Nephron progenitor cell (in vitro differentiated cells): ENCODE measurements around the gene GRM1.
"Not testable (repeated sequence)": the region's sequence is repeated elsewhere in the genome, so short reads cannot be mapped to it uniquely, and the experiment has no call there.

ENCODE experiments used
- DNase-seq: peaks from one replicate; pipeline ENCODE4 v3.0.0; 2021
- H3K27ac Mint-ChIP-seq: 2 replicates; pipeline ENCODE4 v1.8.0; 2021; ENCODE audit warnings: mild to moderate bottlenecking, moderate library complexity, mixed read lengths
- H3K27me3 Mint-ChIP-seq: 2 replicates; pipeline ENCODE4 v1.8.0; 2021; ENCODE audit warnings: mild to moderate bottlenecking, low read depth, mixed read lengths; ENCODE audit not compliant: poor library complexity
- H3K36me3 Mint-ChIP-seq: 2 replicates; pipeline ENCODE4 v1.8.0; 2021; ENCODE audit warnings: low read depth, mixed read lengths
- H3K4me1 Mint-ChIP-seq: 2 replicates; pipeline ENCODE4 v1.8.0; 2021; ENCODE audit warnings: mixed read lengths
- H3K4me3 Mint-ChIP-seq: 2 replicates; pipeline ENCODE4 v1.8.0; 2021; ENCODE audit warnings: mild to moderate bottlenecking, moderate library complexity, mixed read lengths
- H3K9me3 Mint-ChIP-seq: 2 replicates; pipeline ENCODE4 v1.8.0; 2021; ENCODE audit warnings: mild to moderate bottlenecking, moderate library complexity, mixed read lengths
- TF ChIP-seq, protein P1 (sequence below): fragments of 200-600 bp; sonication (generic); IDR thresholded peaks from 2 replicates; pipeline ENCODE4 v1.5.0; 2021; ENCODE audit warnings: antibody characterized with exemption

The GRM1 gene

DNA sequence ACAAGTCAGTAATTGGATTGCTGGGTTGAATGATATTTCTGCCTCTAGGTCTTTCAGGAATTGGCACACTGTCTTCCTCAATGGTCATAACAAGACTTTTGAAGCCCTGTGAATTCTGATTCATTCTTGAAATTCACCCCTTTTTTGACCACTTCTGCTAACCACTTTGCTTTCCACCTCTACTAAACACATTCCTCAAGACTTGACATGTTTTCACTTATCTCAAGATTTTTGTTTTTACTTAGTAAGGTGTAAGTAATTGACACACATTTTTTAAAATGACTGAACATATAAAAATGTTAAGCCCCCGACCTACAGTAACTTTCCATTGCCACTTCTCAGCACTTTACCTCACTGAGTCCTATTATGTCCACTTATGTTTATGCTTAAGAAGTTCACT is 239.1 kb downstream of the GRM1 start:
- no peak overlapping the region for H3K4me3 Mint-ChIP-seq
- no peaks in the 10 kb centered on the region for H3K9me3 Mint-ChIP-seq
- H3K27ac Mint-ChIP-seq = no peak overlapping the region
- no peak for DNase-seq
- no peaks in the 10 kb centered on the region for H3K27me3 Mint-ChIP-seq
- H3K4me1 Mint-ChIP-seq = no peaks in the 10 kb centered on the region
- TF ChIP-seq, protein P1, sequence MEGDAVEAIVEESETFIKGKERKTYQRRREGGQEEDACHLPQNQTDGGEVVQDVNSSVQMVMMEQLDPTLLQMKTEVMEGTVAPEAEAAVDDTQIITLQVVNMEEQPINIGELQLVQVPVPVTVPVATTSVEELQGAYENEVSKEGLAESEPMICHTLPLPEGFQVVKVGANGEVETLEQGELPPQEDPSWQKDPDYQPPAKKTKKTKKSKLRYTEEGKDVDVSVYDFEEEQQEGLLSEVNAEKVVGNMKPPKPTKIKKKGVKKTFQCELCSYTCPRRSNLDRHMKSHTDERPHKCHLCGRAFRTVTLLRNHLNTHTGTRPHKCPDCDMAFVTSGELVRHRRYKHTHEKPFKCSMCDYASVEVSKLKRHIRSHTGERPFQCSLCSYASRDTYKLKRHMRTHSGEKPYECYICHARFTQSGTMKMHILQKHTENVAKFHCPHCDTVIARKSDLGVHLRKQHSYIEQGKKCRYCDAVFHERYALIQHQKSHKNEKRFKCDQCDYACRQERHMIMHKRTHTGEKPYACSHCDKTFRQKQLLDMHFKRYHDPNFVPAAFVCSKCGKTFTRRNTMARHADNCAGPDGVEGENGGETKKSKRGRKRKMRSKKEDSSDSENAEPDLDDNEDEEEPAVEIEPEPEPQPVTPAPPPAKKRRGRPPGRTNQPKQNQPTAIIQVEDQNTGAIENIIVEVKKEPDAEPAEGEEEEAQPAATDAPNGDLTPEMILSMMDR = no peak
- H3K36me3 Mint-ChIP-seq = no peaks in the 10 kb centered on the region

DNA sequence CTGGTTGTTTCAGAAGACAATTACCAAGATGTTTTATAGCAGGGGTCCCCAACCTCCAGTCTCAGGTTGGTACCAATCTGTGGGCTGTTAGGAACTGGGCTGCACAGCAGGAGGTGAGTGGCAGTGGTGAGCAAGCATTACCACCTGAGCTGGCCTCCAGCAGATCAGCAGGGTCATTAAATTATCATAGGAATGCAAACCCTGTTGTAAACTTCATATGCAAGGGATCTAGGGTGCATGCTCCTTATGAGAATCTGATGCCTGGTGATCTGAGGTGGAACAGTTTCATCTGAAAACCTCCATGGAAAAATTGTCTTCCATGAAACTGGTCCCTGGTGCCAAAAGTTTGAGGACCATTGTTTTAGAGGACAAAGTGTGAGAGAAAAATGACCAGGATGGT is 240.6 kb downstream of the GRM1 start:
- no peaks in the 10 kb centered on the region for H3K36me3 Mint-ChIP-seq
- no peaks in the 10 kb centered on the region for H3K9me3 Mint-ChIP-seq
- H3K4me3 Mint-ChIP-seq = no peak overlapping the region
- no peak for DNase-seq
- TF ChIP-seq, protein P1 = no peak
- no peaks in the 10 kb centered on the region for H3K27me3 Mint-ChIP-seq
- no peaks in the 10 kb centered on the region for H3K4me1 Mint-ChIP-seq
- H3K27ac Mint-ChIP-seq = no peak overlapping the region

DNA sequence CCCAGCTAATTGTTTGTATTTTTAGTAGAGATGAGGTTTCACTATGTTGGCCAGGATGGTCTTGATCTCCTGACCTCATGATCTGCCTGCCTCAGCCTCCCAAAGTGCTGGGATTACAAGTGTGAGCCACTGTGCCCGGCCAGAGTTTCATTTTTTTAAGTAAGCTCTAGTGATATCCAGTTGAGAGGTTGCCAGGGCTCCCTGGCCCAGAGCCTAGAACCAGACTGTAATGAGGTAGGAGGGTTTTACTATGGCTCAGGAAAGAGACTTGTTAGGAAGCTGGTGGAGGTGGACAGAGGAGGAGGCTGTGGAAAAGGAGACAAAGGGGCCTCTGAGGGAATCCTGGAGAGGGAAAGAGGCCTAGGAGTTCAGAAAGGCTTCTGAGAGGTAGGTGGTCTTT is 242.3 kb downstream of the GRM1 start:
- H3K4me1 Mint-ChIP-seq, H3K36me3 Mint-ChIP-seq, DNase-seq, H3K9me3 Mint-ChIP-seq, H3K4me3 Mint-ChIP-seq, H3K27me3 Mint-ChIP-seq: not testable (repeated sequence)
- peak overlapping the region; percentile 84 for H3K27ac Mint-ChIP-seq

DNA sequence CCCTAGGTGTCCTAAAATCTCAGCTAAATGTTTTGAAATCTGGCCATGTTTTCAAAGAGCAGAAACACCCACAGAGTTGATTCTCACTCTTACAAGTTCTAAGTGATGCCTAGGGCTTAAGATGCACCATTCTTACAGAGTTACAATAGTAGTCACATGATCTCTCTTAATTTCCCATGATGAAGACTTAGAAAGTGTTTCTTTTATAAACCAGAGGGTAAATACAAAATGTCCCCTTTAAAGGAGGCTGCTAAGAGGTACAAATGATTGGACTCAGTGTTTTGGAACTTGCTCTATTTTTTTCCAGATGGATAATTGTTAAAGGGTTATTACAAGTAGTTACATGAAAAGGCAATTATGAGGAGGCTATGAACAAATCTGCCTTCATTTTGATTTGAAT is 244.6 kb downstream of the GRM1 start:
- no peak for DNase-seq
- H3K4me3 Mint-ChIP-seq = no peak overlapping the region
- no peak overlapping the region for H3K27ac Mint-ChIP-seq
- TF ChIP-seq, protein P1 = no peak
- H3K27me3 Mint-ChIP-seq = no peaks in the 10 kb centered on the region
- no peaks in the 10 kb centered on the region for H3K4me1 Mint-ChIP-seq
- H3K36me3 Mint-ChIP-seq = no peaks in the 10 kb centered on the region
- no peaks in the 10 kb centered on the region for H3K9me3 Mint-ChIP-seq

DNA sequence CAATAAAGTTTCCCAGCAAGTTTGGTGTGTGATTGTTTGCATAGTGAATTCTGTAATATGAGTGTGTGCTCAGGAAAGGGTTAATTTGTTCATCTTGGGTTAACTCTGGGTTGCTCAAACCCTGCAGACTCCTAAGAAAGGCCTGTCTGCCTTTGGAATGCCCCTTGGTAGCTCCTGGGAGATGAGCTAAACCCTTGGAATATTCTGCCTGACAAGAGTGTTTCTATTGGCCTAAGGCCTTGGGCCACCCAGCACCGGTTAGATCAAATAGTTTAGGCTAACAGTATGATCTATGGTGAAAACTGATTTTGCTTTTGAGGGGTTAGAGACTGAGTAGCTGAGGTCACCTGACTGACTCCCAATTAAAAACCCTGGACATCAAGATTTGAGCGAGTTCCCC is 248.3 kb downstream of the GRM1 start:
- no peak overlapping the region for H3K27ac Mint-ChIP-seq
- H3K4me1 Mint-ChIP-seq = no peaks in the 10 kb centered on the region
- H3K4me3 Mint-ChIP-seq = no peak overlapping the region
- no peaks in the 10 kb centered on the region for H3K36me3 Mint-ChIP-seq
- H3K9me3 Mint-ChIP-seq = no peaks in the 10 kb centered on the region
- TF ChIP-seq, protein P1 = no peak
- no peak for DNase-seq
- no peaks in the 10 kb centered on the region for H3K27me3 Mint-ChIP-seq

DNA sequence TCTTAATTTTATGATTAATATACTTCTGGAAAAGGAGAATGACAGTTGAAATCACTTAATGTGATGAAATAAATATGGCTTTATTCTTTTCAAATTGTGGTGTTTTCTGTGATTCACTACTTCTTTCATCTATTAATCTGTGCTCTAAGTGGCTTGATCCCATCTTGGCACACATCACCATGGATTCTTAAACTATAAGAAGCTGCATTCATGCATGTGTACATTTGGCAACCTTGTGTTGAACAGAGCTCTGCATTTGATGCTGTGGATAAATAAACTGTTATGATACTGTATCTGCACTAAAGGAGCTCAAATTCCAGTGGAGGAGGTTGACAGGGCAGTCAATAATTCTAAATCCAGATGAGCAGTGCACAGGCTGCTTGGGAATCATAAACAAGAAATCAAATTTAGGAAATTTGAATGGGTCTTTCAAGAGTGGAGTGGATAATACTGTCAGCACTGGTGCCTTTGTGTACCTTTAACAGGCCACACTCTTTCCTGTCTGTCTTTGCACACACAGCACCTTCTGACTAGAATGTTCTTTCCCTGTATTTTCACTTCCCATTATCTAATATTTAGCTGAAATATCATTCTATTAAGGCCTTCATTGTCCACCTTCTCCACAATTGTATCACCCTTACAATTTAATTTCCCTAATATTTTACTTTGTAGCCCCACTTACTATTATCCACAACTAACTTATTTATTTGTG is 252.9 kb downstream of the GRM1 start:
- no peaks in the 10 kb centered on the region for H3K27me3 Mint-ChIP-seq
- H3K36me3 Mint-ChIP-seq = no peaks in the 10 kb centered on the region
- no peaks in the 10 kb centered on the region for H3K4me1 Mint-ChIP-seq
- no peak overlapping the region for H3K27ac Mint-ChIP-seq
- no peak overlapping the region for H3K4me3 Mint-ChIP-seq
- DNase-seq = no peak
- TF ChIP-seq, protein P1 = no peak
- H3K9me3 Mint-ChIP-seq = no peaks in the 10 kb centered on the region
